ENCODE results near the gene GPR34.

Gene GPR34

GRCh38 chrX:41677183-41678060, 11.4 kb upstream of the GPR34 start:
- DNase-seq (ENCODE audit: low read depth in 1 of 2, low spot score in 1 of 2): no peak
- TF ChIP-seq JUND (IDR thresholded peaks at IDR 0.05; ENCODE audit: low read depth): no peak
- in situ Hi-C loops (cut with HindIII; ENCODE audit: low pct_unique_long_range_greater_than_20kb, low sequenced_read_pairs): no loop called here

- no peak for TF ChIP-seq JUND (IDR thresholded peaks at IDR 0.05; ENCODE audit: low read depth)
- no peak for DNase-seq (ENCODE audit: low read depth in 1 of 2, low spot score in 1 of 2)
- in situ Hi-C loops (cut with HindIII; ENCODE audit: low pct_unique_long_range_greater_than_20kb, low sequenced_read_pairs): no loop called here
Observed at GRCh38 chrX:41684138-41684537, 4.6 kb upstream of the GPR34 start.

- no peak for TF ChIP-seq JUND (IDR thresholded peaks at IDR 0.05; ENCODE audit: low read depth)
- in situ Hi-C loops (cut with HindIII; ENCODE audit: low pct_unique_long_range_greater_than_20kb, low sequenced_read_pairs): no loop called here
- DNase-seq (ENCODE audit: low read depth in 1 of 2, low spot score in 1 of 2): no peak
Observed at GRCh38 chrX:41684940-41685339, 3.8 kb upstream of the GPR34 start.

GRCh38 chrX:41686788-41687187, 2.0 kb upstream of the GPR34 start:
- DNase-seq (ENCODE audit: low read depth in 1 of 2, low spot score in 1 of 2): no peak
- TF ChIP-seq JUND (IDR thresholded peaks at IDR 0.05; ENCODE audit: low read depth): no peak
- in situ Hi-C loops (cut with HindIII; ENCODE audit: low pct_unique_long_range_greater_than_20kb, low sequenced_read_pairs): no loop called here

- DNase-seq (ENCODE audit: low read depth in 1 of 2, low spot score in 1 of 2): no peak
- in situ Hi-C loops (cut with HindIII; ENCODE audit: low pct_unique_long_range_greater_than_20kb, low sequenced_read_pairs): no loop called here
- TF ChIP-seq JUND (IDR thresholded peaks at IDR 0.05; ENCODE audit: low read depth): no peak
Observed at GRCh38 chrX:41688156-41688555, 617 bp upstream of the GPR34 start.

- TF ChIP-seq JUND (IDR thresholded peaks at IDR 0.05; ENCODE audit: low read depth): no peak
- in situ Hi-C loops (cut with HindIII; ENCODE audit: low pct_unique_long_range_greater_than_20kb, low sequenced_read_pairs): no loop called here
- DNase-seq (ENCODE audit: low read depth in 1 of 2, low spot score in 1 of 2): no peak
Observed at GRCh38 chrX:41689711-41690110, 938 bp downstream of the GPR34 start.

GRCh38 chrX:41692162-41692749, 3.5 kb downstream of the GPR34 start:
- no peak for DNase-seq (ENCODE audit: low read depth in 1 of 2, low spot score in 1 of 2)
- in situ Hi-C loops (cut with HindIII; ENCODE audit: low pct_unique_long_range_greater_than_20kb, low sequenced_read_pairs): no loop called here
- no peak for TF ChIP-seq JUND (IDR thresholded peaks at IDR 0.05; ENCODE audit: low read depth)

GRCh38 chrX:41693024-41693423, 4.3 kb downstream of the GPR34 start:
- no peak for DNase-seq (ENCODE audit: low read depth in 1 of 2, low spot score in 1 of 2)
- TF ChIP-seq JUND (IDR thresholded peaks at IDR 0.05; ENCODE audit: low read depth): no peak
- in situ Hi-C loops (cut with HindIII; ENCODE audit: low pct_unique_long_range_greater_than_20kb, low sequenced_read_pairs): no loop called here

GRCh38 chrX:41695426-41695825, 6.7 kb downstream of the GPR34 start:
- no peak for DNase-seq (ENCODE audit: low read depth in 1 of 2, low spot score in 1 of 2)
- no peak for TF ChIP-seq JUND (IDR thresholded peaks at IDR 0.05; ENCODE audit: low read depth)
- in situ Hi-C loops (cut with HindIII; ENCODE audit: low pct_unique_long_range_greater_than_20kb, low sequenced_read_pairs): no loop called here

- in situ Hi-C loops (cut with HindIII; ENCODE audit: low pct_unique_long_range_greater_than_20kb, low sequenced_read_pairs): no loop called here
- TF ChIP-seq JUND (IDR thresholded peaks at IDR 0.05; ENCODE audit: low read depth): no peak
- DNase-seq (ENCODE audit: low read depth in 1 of 2, low spot score in 1 of 2): no peak
Observed at GRCh38 chrX:41703574-41704029, 14.8 kb downstream of the GPR34 start.

GRCh38 chrX:41705042-41705441, 16.3 kb downstream of the GPR34 start:
- DNase-seq (ENCODE audit: low read depth in 1 of 2, low spot score in 1 of 2): no peak
- TF ChIP-seq JUND (IDR thresholded peaks at IDR 0.05; ENCODE audit: low read depth): no peak
- in situ Hi-C loops (cut with HindIII; ENCODE audit: low pct_unique_long_range_greater_than_20kb, low sequenced_read_pairs): no loop called here

GRCh38 chrX:41705680-41706374, 17.1 kb downstream of the GPR34 start:
- no peak for TF ChIP-seq JUND (IDR thresholded peaks at IDR 0.05; ENCODE audit: low read depth)
- DNase-seq (ENCODE audit: low read depth in 1 of 2, low spot score in 1 of 2): no peak
- in situ Hi-C loops (cut with HindIII; ENCODE audit: low pct_unique_long_range_greater_than_20kb, low sequenced_read_pairs): no loop called here

GRCh38 chrX:41707218-41707617, 18.4 kb downstream of the GPR34 start:
- in situ Hi-C loops (cut with HindIII; ENCODE audit: low pct_unique_long_range_greater_than_20kb, low sequenced_read_pairs): no loop called here
- DNase-seq (ENCODE audit: low read depth in 1 of 2, low spot score in 1 of 2): no peak
- TF ChIP-seq JUND (IDR thresholded peaks at IDR 0.05; ENCODE audit: low read depth): no peak
